ENCODE data around the gene TMEM11. TPM values are rescaled to one million over a fixed set of nuclear protein-coding genes. Genes with fewer than 3 reads are reported as not detected.
A peak's percentile ranks its signal among the peaks of the same experiment; 100 is the strongest.

TMEM11 gene
- total and polyA plus RNA-seq, 10 donors, result 14.2 to 25.0 (median 20.3) TPM

DNA sequence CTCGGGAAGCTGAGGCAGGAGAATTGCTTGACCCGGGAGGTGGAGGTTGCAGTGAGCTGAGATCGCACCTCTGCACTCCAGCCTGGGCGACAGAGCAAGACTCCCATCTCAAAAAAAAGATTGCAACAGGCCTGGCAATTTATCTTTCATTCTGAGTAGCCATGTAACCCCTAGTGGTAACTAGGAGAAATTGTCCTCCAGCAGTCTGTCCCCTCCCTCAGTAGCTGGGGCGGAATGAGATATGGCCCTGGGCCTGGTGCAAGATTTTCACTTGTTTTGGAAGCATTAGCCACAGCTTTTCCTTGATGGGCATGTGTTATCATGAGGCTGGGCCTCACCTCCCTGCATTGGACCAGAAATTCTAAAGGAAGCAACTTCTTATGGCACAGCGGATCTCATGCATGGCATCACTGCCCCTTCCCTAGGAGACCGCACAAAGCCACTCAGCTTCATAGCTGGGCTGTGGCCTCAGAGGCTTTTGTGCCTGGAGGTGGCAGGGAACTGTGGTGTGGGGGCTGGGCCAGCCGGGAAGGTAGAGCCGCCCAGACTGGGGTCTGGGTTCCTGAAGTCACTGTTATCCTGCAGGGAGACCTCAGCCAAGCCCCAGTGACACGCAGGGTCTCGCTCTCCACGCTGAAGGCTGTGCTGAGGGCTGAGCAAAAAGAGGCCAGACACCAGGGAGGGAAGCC is 25.9 kb upstream of the TMEM11 start:
- TF ChIP-seq, protein P1, sequence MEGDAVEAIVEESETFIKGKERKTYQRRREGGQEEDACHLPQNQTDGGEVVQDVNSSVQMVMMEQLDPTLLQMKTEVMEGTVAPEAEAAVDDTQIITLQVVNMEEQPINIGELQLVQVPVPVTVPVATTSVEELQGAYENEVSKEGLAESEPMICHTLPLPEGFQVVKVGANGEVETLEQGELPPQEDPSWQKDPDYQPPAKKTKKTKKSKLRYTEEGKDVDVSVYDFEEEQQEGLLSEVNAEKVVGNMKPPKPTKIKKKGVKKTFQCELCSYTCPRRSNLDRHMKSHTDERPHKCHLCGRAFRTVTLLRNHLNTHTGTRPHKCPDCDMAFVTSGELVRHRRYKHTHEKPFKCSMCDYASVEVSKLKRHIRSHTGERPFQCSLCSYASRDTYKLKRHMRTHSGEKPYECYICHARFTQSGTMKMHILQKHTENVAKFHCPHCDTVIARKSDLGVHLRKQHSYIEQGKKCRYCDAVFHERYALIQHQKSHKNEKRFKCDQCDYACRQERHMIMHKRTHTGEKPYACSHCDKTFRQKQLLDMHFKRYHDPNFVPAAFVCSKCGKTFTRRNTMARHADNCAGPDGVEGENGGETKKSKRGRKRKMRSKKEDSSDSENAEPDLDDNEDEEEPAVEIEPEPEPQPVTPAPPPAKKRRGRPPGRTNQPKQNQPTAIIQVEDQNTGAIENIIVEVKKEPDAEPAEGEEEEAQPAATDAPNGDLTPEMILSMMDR (IDR thresholded peaks at IDR 0.05 in 8 of 11, conservative IDR thresholded peaks at IDR 0.05 in 3 of 11), result peak in 8 of 11 experiments; percentile 12 to 55 (median 37)
- TF ChIP-seq POLR2A (IDR thresholded peaks at IDR 0.05) (no peak), POLR2AphosphoS5 (IDR thresholded peaks at IDR 0.05) (no peak)
- H3K27ac ChIP-seq, result no peak overlapping the region
- no peaks in the 10 kb centered on the region for H3K4me1 ChIP-seq
- DNase-seq, result no peak
- no peaks in the 10 kb centered on the region for H3K9me3 ChIP-seq
- H3K36me3 ChIP-seq, result peaks cover 0 to 46% (median 11%) of the 10 kb centered on the region in 6 donors
- 80 to 87% (median 84%) methylated on average over 12 of the region's 12 CpGs for WGBS, 5 donors
- intact Hi-C loops (cut with DNase I; ENCODE audit: low total_unique reads), result no loop called here
- no peaks in the 10 kb centered on the region for H3K27me3 ChIP-seq (replicated peaks in 1 of 7)
- H3K4me3 ChIP-seq, result no peak overlapping the region

DNA sequence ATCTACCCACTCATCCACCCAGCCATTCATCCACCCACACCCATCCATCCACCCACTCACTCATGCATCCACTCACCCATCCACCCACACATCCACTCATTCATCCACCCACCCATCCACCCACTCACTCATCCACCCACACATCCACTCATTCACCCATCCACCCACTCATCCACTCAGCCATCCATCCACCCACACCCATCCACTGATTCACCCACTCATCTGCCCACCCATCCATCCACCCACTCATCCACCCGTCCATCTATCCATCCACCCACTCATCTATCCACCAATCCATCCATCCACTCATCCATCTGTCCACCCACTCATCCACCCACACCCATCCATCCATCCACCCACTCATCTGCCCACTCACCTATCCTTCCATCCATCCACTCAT is 22.0 kb upstream of the TMEM11 start:
- H3K27ac ChIP-seq, result no peak overlapping the region
- WGBS, 5 donors, result 73 to 88% (median 74%) methylated on average over 1 of the region's 1 CpG
- TF ChIP-seq POLR2AphosphoS5 (IDR thresholded peaks at IDR 0.05), result no peak
- TF ChIP-seq, protein P1 (IDR thresholded peaks at IDR 0.05 in 8 of 11, conservative IDR thresholded peaks at IDR 0.05 in 3 of 11), result no peak
- no peak for TF ChIP-seq POLR2A (IDR thresholded peaks at IDR 0.05)
- intact Hi-C loops (cut with DNase I; ENCODE audit: low total_unique reads), result no loop called here
- DNase-seq, result no peak
- no peaks in the 10 kb centered on the region for H3K4me1 ChIP-seq
- H3K36me3 ChIP-seq, result peaks cover 0 to 12% (median 0%) of the 10 kb centered on the region in 6 donors
- H3K27me3 ChIP-seq (replicated peaks in 1 of 7), result no peaks in the 10 kb centered on the region
- peaks cover 0 to 13% (median 8%) of the 10 kb centered on the region in 8 donors for H3K9me3 ChIP-seq
- H3K4me3 ChIP-seq, result no peak overlapping the region

DNA sequence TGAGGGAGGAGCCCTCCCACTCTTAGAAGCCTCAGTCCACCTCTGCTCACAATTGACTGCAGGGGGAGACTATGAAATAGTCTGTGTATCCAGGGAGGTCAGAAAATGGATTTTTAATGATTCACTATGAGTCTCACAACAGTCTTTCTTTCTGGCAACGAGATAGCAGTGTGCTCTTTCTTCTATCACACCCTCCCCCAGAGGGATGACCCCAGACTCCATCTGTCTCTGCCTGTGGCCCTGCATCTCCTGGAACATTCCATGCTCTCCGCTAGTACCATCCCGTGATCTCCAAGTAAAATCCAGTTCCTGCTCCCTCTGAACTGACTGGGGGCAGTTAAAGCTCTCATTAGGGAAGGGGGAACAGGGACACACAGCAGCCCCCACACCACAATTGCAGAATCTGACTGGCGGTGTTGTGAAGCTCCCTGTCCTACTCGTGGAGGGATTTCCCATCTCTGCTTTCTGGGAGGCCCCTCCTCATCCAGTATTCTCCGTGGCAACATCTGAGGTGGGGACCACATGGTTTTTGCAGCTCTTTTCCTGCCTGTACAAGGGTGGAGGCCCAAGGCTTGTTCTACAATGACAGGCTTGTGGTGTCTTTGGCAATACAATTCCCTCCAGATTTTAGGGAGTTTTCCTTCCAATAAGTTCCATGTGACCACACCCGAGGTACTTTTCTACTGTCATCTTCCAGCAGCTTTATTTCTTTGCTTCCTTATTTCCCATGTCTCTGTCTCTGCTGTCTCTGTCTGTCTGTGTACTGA is 19.8 kb upstream of the TMEM11 start:
- 73 to 91% (median 76%) methylated on average over 7 of the region's 7 CpGs for WGBS, 5 donors
- Histone ChIP-seq H3K27ac (no peak overlapping the region), H3K36me3 (no peaks in the 10 kb centered on the region), H3K27me3 (replicated peaks in 1 of 7) (no peaks in the 10 kb centered on the region), H3K9me3 (peaks cover 0 to 13% (median 8%) of the 10 kb centered on the region in 8 donors), H3K4me3 (no peak overlapping the region), H3K4me1 (no peaks in the 10 kb centered on the region)
- TF ChIP-seq POLR2AphosphoS5 (IDR thresholded peaks at IDR 0.05), result no peak
- TF ChIP-seq, protein P1 (IDR thresholded peaks at IDR 0.05 in 8 of 11, conservative IDR thresholded peaks at IDR 0.05 in 3 of 11), result no peak
- intact Hi-C loops (cut with DNase I; ENCODE audit: low total_unique reads), result no loop called here
- no peak for DNase-seq
